Vagina (tissue), 2 donors: ENCODE measurements around the gene SURF2. TPM values are rescaled to one million over a fixed set of nuclear protein-coding genes. Genes with fewer than 3 reads are reported as not detected.

Source experiments
- DNase-seq, 2 donors: peaks; one replicate each; pipeline ENCODE4 v3.0.0-alpha.2; 2017; ENCODE audit errors: extremely low spot score in 2 of 2
- H3K27ac ChIP-seq: fragments of 200-600 bp; sonication (generic); one replicate; pipeline ENCODE4 v1.5.1; 2019
- H3K27me3 ChIP-seq: fragments of 200-600 bp; sonication (generic); one replicate; pipeline ENCODE4 v1.5.1; 2019
- H3K36me3 ChIP-seq, 2 donors: fragments of 200-600 bp; sonication (generic); one replicate each; pipeline ENCODE4 v1.5.1; 2017 to 2019
- H3K4me1 ChIP-seq: fragments of 200-600 bp; sonication (generic); one replicate; pipeline ENCODE4 v1.5.1; 2019
- H3K4me3 ChIP-seq, 2 donors: fragments of 200-600 bp; sonication (generic); 1 replicate in 1 of 2; 2 replicates in 1 of 2; pipeline ENCODE4 v1.5.1; 2016 to 2019
- H3K9me3 ChIP-seq: fragments of 200-600 bp; sonication (generic); one replicate; pipeline ENCODE4 v1.5.1; 2019
- CTCF ChIP-seq, 3 experiments: fragments of 450-650 bp in 2 of 3; fragments of 200-600 bp in 1 of 3; sonication (generic) in 1 of 3; IDR thresholded peaks; one replicate each; pipeline ENCODE4 v1.5.1; 2017 to 2019; ENCODE audit warnings: antibody characterized with exemption in 3 of 3, mild to moderate bottlenecking in 2 of 3, moderate library complexity in 2 of 3
- POLR2A ChIP-seq, 2 donors: fragments of 450-650 bp; IDR thresholded peaks; one replicate each; pipeline ENCODE4 v1.6.1; 2017; ENCODE audit warnings: antibody characterized with exemption in 2 of 2, mild to moderate bottlenecking in 2 of 2, moderate library complexity in 2 of 2
- POLR2AphosphoS5 ChIP-seq, 2 donors: sonication (generic); formaldehyde crosslinking; IDR thresholded peaks; one replicate each; pipeline ENCODE4 v1.9.0; 2017; ENCODE audit warnings: antibody characterized with exemption in 2 of 2, mild to moderate bottlenecking in 2 of 2, low read depth in 1 of 2; ENCODE audit not compliant: insufficient read depth in 1 of 2
- intact Hi-C: fragments of 100-400 bp; cut with DNase I; formaldehyde crosslinking; loops from one replicate; pipeline ENCODE4 v1.15.1; 2023
- total RNA-seq: library from RNA; depleted of rRNA; stranded (reverse); fragments of >200 nt; gene quantifications from one replicate; pipeline ENCODE4 v1.2.3, GENCODE V29; 2016

SURF2 gene
- total RNA-seq, 1 donor from 2014 or later, result 19.9 TPM

GRCh38 chr9:133341369-133342068 lies 14.8 kb upstream of the SURF2 start:
- Histone ChIP-seq H3K4me3 (no peak overlapping the region), H3K4me1 (peaks cover 14% of the 10 kb centered on the region)
- intact Hi-C loops, result no loop called here

DNA sequence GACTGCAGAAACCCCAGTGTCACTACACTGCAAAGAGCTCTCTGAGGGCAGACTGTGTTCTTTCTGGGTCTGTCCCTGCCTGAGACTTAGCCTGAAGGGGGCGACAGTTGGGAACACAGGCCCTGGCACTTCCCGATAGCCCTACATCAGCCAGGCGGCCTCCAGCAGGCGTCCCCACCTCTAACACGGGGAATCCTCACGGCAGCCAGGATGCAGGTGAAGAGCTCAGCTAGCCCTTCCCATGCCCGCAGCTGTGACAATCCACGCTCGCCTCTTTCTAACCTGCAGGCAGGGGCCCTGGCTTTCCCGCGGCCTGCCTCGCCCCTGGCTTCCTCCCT lies 14.3 kb upstream of the SURF2 start:
- intact Hi-C loops, result no loop called here
- no peaks in the 10 kb centered on the region for H3K27me3 ChIP-seq
- no peaks in the 10 kb centered on the region for H3K9me3 ChIP-seq
- TF ChIP-seq CTCF (IDR thresholded peaks at IDR 0.05), result no peak
- TF ChIP-seq POLR2A (IDR thresholded peaks at IDR 0.05), result no peak
- no peak for TF ChIP-seq POLR2AphosphoS5 (IDR thresholded peaks at IDR 0.05; ENCODE audit: insufficient read depth in 1 of 2, low read depth in 1 of 2)
- peaks cover 15% of the 10 kb centered on the region for H3K4me1 ChIP-seq
- no peak for DNase-seq
- no peak overlapping the region for H3K4me3 ChIP-seq
- H3K36me3 ChIP-seq, result peaks cover 0 to 59% of the 10 kb centered on the region in 2 donors
- no peak overlapping the region for H3K27ac ChIP-seq

More at GRCh38 chr9:133341369-133342068, 14.8 kb upstream of the SURF2 start:
- Histone ChIP-seq H3K9me3 (no peaks in the 10 kb centered on the region), H3K36me3 (peaks cover 0 to 59% of the 10 kb centered on the region in 2 donors), H3K27ac (no peak overlapping the region), H3K27me3 (no peaks in the 10 kb centered on the region)
- no peak for TF ChIP-seq POLR2AphosphoS5 (IDR thresholded peaks at IDR 0.05; ENCODE audit: insufficient read depth in 1 of 2, low read depth in 1 of 2)
- no peak for TF ChIP-seq CTCF (IDR thresholded peaks at IDR 0.05)
- no peak for TF ChIP-seq POLR2A (IDR thresholded peaks at IDR 0.05)
- no peak for DNase-seq

DNA sequence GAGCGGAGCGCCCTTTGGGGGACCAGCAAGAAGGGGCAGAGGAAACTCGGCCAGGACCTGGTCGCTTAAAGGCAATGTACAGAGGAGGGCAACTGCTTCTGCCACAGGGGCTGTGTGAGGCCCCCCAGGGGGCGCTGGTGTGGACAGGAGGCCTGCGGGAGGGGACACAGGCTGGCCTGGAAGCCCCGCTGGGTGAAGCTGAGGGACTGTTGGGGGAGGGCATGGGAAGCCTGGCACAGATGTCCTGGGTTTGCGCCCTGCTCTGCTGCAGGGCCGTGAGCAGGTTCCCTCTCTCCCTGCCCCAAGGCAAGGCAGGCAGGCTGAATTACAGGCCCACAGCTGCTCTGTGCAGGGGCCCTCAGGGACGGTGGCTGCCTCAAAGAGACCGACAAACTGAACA lies 13.8 kb upstream of the SURF2 start:
- Histone ChIP-seq H3K4me1 (peaks cover 16% of the 10 kb centered on the region), H3K27ac (no peak overlapping the region), H3K4me3 (no peak overlapping the region), H3K9me3 (no peaks in the 10 kb centered on the region), H3K27me3 (no peaks in the 10 kb centered on the region), H3K36me3 (peaks cover 0 to 59% of the 10 kb centered on the region in 2 donors)
- intact Hi-C loops, result no loop called here
- no peak for DNase-seq
- no peak for TF ChIP-seq CTCF (IDR thresholded peaks at IDR 0.05)
- TF ChIP-seq POLR2A (IDR thresholded peaks at IDR 0.05), result no peak
- no peak for TF ChIP-seq POLR2AphosphoS5 (IDR thresholded peaks at IDR 0.05; ENCODE audit: insufficient read depth in 1 of 2, low read depth in 1 of 2)

- intact Hi-C loops, result no loop called here
- Histone ChIP-seq H3K36me3 (peaks cover 0 to 60% of the 10 kb centered on the region in 2 donors), H3K9me3 (no peaks in the 10 kb centered on the region), H3K4me1 (peaks cover 22% of the 10 kb centered on the region), H3K4me3 (no peak overlapping the region), H3K27ac (no peak overlapping the region), H3K27me3 (no peaks in the 10 kb centered on the region)
- TF ChIP-seq POLR2AphosphoS5 (IDR thresholded peaks at IDR 0.05; ENCODE audit: insufficient read depth in 1 of 2, low read depth in 1 of 2) (no peak), CTCF (IDR thresholded peaks at IDR 0.05) (no peak), POLR2A (IDR thresholded peaks at IDR 0.05) (no peak)
- no peak for DNase-seq
Observed at GRCh38 chr9:133344071-133344470, 12.3 kb upstream of the SURF2 start.

DNA sequence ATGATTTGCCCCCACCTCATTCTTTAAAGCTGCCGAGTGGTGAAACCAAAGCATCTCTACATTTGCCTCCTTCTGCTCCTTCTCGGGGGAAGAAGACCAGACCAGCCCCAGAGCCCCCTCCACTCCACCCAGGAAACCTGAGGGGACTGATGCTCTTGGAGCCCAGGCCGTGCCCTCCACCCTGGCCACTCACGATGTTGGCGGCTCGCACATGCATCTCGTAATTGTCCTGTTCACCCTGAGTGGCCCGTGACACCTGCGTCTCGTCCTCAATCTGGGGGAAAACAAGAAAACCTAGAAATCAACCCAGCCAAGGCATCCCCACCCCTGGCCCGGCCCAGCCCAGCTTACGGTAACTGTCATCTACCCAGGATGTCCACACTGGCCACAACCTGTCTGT lies 11.4 kb upstream of the SURF2 start:
- DNase-seq, result no peak
- no peak overlapping the region for H3K4me3 ChIP-seq
- peaks cover 31% of the 10 kb centered on the region for H3K4me1 ChIP-seq
- H3K27me3 ChIP-seq, result no peaks in the 10 kb centered on the region
- H3K36me3 ChIP-seq, result peaks cover 0 to 64% of the 10 kb centered on the region in 2 donors
- no peaks in the 10 kb centered on the region for H3K9me3 ChIP-seq
- TF ChIP-seq CTCF (IDR thresholded peaks at IDR 0.05), result no peak
- TF ChIP-seq POLR2A (IDR thresholded peaks at IDR 0.05), result no peak
- no peak for TF ChIP-seq POLR2AphosphoS5 (IDR thresholded peaks at IDR 0.05; ENCODE audit: insufficient read depth in 1 of 2, low read depth in 1 of 2)
- no peak overlapping the region for H3K27ac ChIP-seq
- intact Hi-C loops, result no loop called here
